GM23248 (cell line): ENCODE measurements around the gene ZNF536.

Experiments used
- EZH2 ChIP-seq: fragments of 200-600 bp; sonication (generic); IDR thresholded peaks from 2 replicates; pipeline ENCODE4 v1.6.1; 2018; ENCODE audit warnings: antibody characterized with exemption, mild to moderate bottlenecking; ENCODE audit not compliant: insufficient read depth, poor library complexity, severe bottlenecking
- EZH2phosphoT487 ChIP-seq: fragments of 200-600 bp; sonication (generic); IDR thresholded peaks from 2 replicates; pipeline ENCODE4 v1.6.1; 2018; ENCODE audit warnings: antibody characterized with exemption, moderate library complexity, mild to moderate bottlenecking, low read depth; ENCODE audit not compliant: insufficient read depth

GRCh38 chr19:30323904-30324303 is 48.3 kb upstream of the ZNF536 start:
- TF ChIP-seq EZH2phosphoT487 (no peak), EZH2 (no peak)
